Right cardiac atrium (tissue), 5 donors: ENCODE data around the gene METTL21C. TPM values are rescaled to one million over a fixed set of nuclear protein-coding genes. Genes with fewer than 3 reads are reported as not detected.
A peak's percentile ranks its signal among the peaks of the same experiment; 100 is the strongest.

Experiments used
- ATAC-seq, 2 donors: fragments of 200-7000 bp; cut with Tn5 transposase; one replicate each; pipeline versions ENCODE4 v1.8.0 to v1.9.1; 2020; ENCODE audit warnings: moderate library complexity in 2 of 2, mild to moderate bottlenecking in 1 of 2
- DNase-seq, 3 donors: peaks; one replicate each; pipeline ENCODE4 v3.0.0-alpha.2; 2020
- H3K27ac ChIP-seq: one replicate; pipeline ENCODE4 v1.5.1; 2013; ENCODE audit warnings: mild to moderate bottlenecking, low read length, control low read depth, moderate library complexity
- H3K27me3 ChIP-seq: one replicate; pipeline ENCODE4 v1.6.1; 2013; ENCODE audit not compliant: control insufficient read depth, insufficient read depth
- H3K4me1 ChIP-seq: one replicate; pipeline ENCODE4 v1.6.1; 2013; ENCODE audit warnings: low read length; ENCODE audit not compliant: control insufficient read depth, insufficient read depth
- H3K4me3 ChIP-seq: one replicate; pipeline ENCODE4 v1.5.1; 2013; ENCODE audit warnings: low read length, control low read depth
- H3K9me3 ChIP-seq: one replicate; pipeline ENCODE4 v1.6.1; 2013; ENCODE audit warnings: low read length; ENCODE audit not compliant: control insufficient read depth
- WGBS: extraction: QIAGEN DNeasy Blood & Tissue Kit; methylation state at CpG from one replicate; pipeline ENCODE4 v1.1.7; 2013; 5-methylcytosine and 5-hydroxymethylcytosine counted together
- intact Hi-C, 4 donors: fragments of 100-400 bp; cut with DNase I; formaldehyde crosslinking; loops; one replicate each; pipeline versions ENCODE4 v1.11.0 to v1.14.0; 2022 to 2023
- polyA plus RNA-seq: library from polyadenylated mRNA; stranded (reverse); fragments of 200-250 nt; gene quantifications from one replicate; pipeline ENCODE4 v1.2.3, GENCODE V29; 2013
- total RNA-seq, 4 donors: library from RNA; stranded (reverse); fragmentation: NEBNext Ultra II Directional; extraction: Animal tissue kit (Norgen Biotek cat#: 25700); gene quantifications; one replicate each; pipeline ENCODE4 v1.2.1, GENCODE V29; 2021
- donor health status: healthy with polysubstance abuse.
- donor health status: DM: no; HTN: yes; CAD: no.
- donor health status: DM: no; HTN: no; CAD: no.
- donor health status: DM: no; HTN: yes; CAD: no; lungs with severe emphysema.
- donor health status: DM: yes; HTN: yes; CAD: no.

The METTL21C gene
- total and polyA plus RNA-seq, 5 donors = not detected

GRCh38 chr13:102638741-102639140 is 56.1 kb downstream of the METTL21C start:
- intact Hi-C loops = no loop called here
- ATAC-seq (peak in 1 of 2 donors; percentile 73), DNase-seq (no peak)
- no peaks in the 10 kb centered on the region for H3K9me3 ChIP-seq
- H3K4me1 ChIP-seq = peaks cover 2% of the 10 kb centered on the region
- no peak overlapping the region for H3K4me3 ChIP-seq
- no peaks in the 10 kb centered on the region for H3K27me3 ChIP-seq
- 63% methylated on average over 3 of the region's 3 CpGs for WGBS
- no peak overlapping the region for H3K27ac ChIP-seq

Other genes starting within 250 kb of the METTL21C start
- gene TPP2, start 98.1 kb downstream of the METTL21C start, total RNA-seq = 10 to 100 TPM; 29.2 to 35.1 (median 32.7) TPM
- gene TPP2, start 98.1 kb downstream of the METTL21C start, polyA plus RNA-seq = 22.4 TPM
- 1 to 10 TPM; 7.4 to 10.0 (median 9.4) TPM for gene TEX30, start 78.7 kb upstream of the METTL21C start, total RNA-seq
- 13.7 TPM for gene TEX30, start 78.7 kb upstream of the METTL21C start, polyA plus RNA-seq
- 1 to 10 TPM; 2.7 to 5.5 (median 4.8) TPM for gene POGLUT2, start 103.9 kb upstream of the METTL21C start, total RNA-seq
- gene POGLUT2, start 103.9 kb upstream of the METTL21C start, polyA plus RNA-seq = 3.6 TPM
- gene BIVM, start 104.1 kb upstream of the METTL21C start, total RNA-seq = 10 to 100 TPM; 25.5 to 43.2 (median 40.2) TPM
- gene BIVM, start 104.1 kb upstream of the METTL21C start, polyA plus RNA-seq = 22.7 TPM
- 10 to 100 TPM; 28.6 to 34.4 (median 30.6) TPM for gene ERCC5, start 151.0 kb upstream of the METTL21C start, total RNA-seq
- 28.4 TPM for gene ERCC5, start 151.0 kb upstream of the METTL21C start, polyA plus RNA-seq